ENCODE data around the gene ARID1B.
"Not testable (repeated sequence)": the region's sequence is repeated elsewhere in the genome, so short reads cannot be mapped to it uniquely, and the experiment has no call there.

Gene ARID1B

DNA sequence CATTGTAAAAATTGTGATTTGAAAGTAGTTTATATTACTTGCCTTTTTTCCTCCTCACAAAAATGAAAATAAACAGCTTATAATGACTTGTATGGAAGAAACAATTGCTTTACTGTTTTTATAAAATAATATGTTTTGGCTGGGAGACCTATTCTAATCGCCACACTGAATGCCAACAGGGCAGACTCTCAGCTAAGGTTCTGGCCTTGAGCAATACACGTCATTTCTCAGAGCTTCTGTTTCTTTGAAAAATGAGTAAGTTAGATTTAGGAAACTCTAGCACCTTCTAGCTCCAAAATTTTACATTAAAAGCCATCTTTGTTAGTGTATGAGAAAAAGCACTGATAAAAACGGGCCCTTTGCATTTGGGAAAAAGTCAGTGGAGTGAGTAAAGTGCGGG lies 166.6 kb downstream of the ARID1B start:
- Histone ChIP-seq H3K36me3 (replicated peaks) (no peaks in the 10 kb centered on the region), H3K27me3 (replicated peaks) (no peaks in the 10 kb centered on the region), H3K27ac (no peak overlapping the region), H3K4me3 (ENCODE audit: low read depth, low read length) (no peak overlapping the region)
- TF ChIP-seq, protein P1, sequence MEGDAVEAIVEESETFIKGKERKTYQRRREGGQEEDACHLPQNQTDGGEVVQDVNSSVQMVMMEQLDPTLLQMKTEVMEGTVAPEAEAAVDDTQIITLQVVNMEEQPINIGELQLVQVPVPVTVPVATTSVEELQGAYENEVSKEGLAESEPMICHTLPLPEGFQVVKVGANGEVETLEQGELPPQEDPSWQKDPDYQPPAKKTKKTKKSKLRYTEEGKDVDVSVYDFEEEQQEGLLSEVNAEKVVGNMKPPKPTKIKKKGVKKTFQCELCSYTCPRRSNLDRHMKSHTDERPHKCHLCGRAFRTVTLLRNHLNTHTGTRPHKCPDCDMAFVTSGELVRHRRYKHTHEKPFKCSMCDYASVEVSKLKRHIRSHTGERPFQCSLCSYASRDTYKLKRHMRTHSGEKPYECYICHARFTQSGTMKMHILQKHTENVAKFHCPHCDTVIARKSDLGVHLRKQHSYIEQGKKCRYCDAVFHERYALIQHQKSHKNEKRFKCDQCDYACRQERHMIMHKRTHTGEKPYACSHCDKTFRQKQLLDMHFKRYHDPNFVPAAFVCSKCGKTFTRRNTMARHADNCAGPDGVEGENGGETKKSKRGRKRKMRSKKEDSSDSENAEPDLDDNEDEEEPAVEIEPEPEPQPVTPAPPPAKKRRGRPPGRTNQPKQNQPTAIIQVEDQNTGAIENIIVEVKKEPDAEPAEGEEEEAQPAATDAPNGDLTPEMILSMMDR (IDR thresholded peaks at IDR 0.05; ENCODE audit: low read depth, low read length, missing control alignments), result no peak
- no peak for DNase-seq
- in situ Hi-C loops (cut with HindIII; ENCODE audit: low pct_ligation_motif_present, low sequenced_read_pairs), result no loop called here

DNA sequence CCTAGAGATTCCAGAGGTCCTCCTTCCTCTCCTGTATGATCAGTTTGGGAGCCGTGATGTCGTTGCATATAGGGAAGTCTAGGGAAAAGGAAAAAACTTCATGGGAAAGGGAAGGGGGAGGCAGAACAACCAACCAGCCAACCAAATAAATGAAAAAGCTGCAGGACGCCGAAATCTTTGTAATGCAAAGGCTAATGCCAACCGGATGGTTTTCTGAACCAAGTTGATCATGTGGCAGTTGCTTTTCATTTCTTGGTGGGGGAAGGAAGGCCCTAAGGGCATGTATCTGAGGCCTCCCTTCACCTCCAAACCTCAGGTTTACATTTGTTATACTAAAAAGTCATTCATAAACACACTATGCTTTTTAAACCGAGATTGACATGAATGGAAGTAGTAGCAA lies 167.2 kb downstream of the ARID1B start:
- Histone ChIP-seq H3K4me3 (ENCODE audit: low read depth, low read length) (no peak overlapping the region), H3K27me3 (replicated peaks) (no peaks in the 10 kb centered on the region), H3K36me3 (replicated peaks) (no peaks in the 10 kb centered on the region), H3K27ac (no peak overlapping the region)
- TF ChIP-seq, protein P1 (IDR thresholded peaks at IDR 0.05; ENCODE audit: low read depth, low read length, missing control alignments), result no peak
- DNase-seq, result no peak
- in situ Hi-C loops (cut with HindIII; ENCODE audit: low pct_ligation_motif_present, low sequenced_read_pairs), result no loop called here

DNA sequence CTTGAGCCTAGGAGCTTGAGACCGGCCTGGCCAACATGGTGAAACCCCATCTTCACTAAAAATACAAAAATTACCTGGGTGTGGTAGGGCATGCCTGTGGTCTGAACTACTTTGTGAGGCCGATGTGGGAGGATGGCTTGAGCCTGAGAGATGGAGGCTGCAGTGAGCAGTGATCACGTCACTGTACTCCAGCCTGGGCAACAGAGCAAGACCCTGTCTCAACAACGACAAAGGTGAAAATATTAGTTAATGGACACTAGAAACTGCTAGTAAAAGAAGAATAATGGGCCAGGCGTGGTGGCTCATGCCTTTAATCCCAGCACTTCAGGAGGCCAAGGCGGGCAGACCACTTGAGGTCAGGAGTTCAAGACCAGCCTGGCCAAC lies 168.6 kb downstream of the ARID1B start:
- H3K4me3 ChIP-seq (ENCODE audit: low read depth, low read length); H3K27me3 ChIP-seq (replicated peaks); H3K36me3 ChIP-seq (replicated peaks); in situ Hi-C loops (cut with HindIII; ENCODE audit: low pct_ligation_motif_present, low sequenced_read_pairs); H3K27ac ChIP-seq; DNase-seq: not testable (repeated sequence)

DNA sequence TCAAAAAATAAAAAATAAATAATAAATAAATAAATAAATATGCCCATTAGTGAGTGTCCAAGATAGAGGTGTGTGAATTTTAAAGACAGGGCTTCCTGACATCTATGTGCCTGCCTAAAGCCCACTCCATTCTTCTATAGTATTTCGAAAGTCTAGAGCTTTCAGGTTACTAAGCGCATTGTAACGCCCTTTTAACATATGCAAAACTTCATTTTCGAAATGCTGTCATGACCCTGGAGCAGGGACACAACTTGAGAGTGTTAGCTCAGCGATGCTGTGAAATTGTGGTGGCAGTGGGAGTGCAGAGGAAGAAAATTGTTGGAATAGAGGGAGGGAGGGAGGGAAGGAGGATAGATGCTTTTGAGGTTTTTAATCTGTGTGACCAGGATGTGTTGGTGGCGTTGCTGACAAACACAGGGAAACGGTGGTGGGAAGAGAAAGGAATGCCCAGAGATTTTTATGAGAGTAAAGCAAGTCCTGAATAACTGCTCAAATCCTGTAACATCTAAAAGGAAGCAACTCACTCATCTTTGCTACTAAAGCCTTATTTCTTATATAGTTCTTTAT lies 169.3 kb downstream of the ARID1B start:
- no peaks in the 10 kb centered on the region for H3K27me3 ChIP-seq (replicated peaks)
- in situ Hi-C loops (cut with HindIII; ENCODE audit: low pct_ligation_motif_present, low sequenced_read_pairs), result no loop called here
- H3K36me3 ChIP-seq (replicated peaks), result no peaks in the 10 kb centered on the region
- no peak for DNase-seq
- TF ChIP-seq, protein P1 (IDR thresholded peaks at IDR 0.05; ENCODE audit: low read depth, low read length, missing control alignments), result no peak
- no peak overlapping the region for H3K27ac ChIP-seq
- H3K4me3 ChIP-seq (ENCODE audit: low read depth, low read length), result no peak overlapping the region

DNA sequence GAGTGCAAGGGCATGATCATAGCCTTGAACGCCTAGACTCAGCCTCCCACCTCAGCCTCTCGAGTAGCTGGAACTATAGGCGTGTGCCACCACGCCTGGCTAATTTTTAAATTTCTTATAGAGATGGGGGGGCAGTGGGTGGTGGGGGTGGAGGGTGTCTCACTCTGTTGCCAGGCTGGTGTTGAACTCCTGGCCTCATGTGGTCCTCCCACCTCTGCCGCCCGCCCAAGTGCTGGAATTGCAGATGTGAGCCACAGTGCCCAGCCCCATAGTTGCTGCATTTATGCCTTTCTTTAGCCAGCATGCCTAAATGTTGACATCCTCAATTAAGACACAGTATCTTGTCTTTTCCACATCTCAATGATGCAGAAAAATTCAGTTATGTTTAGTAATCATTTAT lies 171.1 kb downstream of the ARID1B start:
- no peaks in the 10 kb centered on the region for H3K27me3 ChIP-seq (replicated peaks)
- H3K27ac ChIP-seq, result no peak overlapping the region
- TF ChIP-seq, protein P1 (IDR thresholded peaks at IDR 0.05; ENCODE audit: low read depth, low read length, missing control alignments), result no peak
- DNase-seq, result no peak
- no peak overlapping the region for H3K4me3 ChIP-seq (ENCODE audit: low read depth, low read length)
- no peaks in the 10 kb centered on the region for H3K36me3 ChIP-seq (replicated peaks)
- in situ Hi-C loops (cut with HindIII; ENCODE audit: low pct_ligation_motif_present, low sequenced_read_pairs), result no loop called here

DNA sequence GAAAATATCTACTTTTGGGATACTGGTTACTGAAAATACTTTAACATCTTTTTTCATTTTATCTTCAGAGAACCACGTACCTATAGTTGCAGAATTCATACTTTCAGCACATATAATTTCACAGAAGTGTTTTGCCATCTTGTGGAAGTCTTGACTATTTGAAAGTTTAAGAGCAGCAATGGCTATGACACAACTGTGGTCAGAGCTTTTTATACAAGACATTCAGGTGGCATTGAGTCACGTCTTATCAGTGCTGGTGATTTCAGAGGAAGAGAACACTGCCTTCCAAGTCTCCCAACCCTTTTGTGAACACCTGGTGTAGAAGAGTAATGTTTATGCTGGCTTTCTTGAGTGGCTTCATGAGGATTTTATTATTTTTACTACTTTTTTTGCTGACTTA lies 171.6 kb downstream of the ARID1B start:
- DNase-seq, result peak; percentile 82
- in situ Hi-C loops (cut with HindIII; ENCODE audit: low pct_ligation_motif_present, low sequenced_read_pairs), result no loop called here
- peak overlapping the region; percentile 60 for H3K27ac ChIP-seq
- H3K36me3 ChIP-seq (replicated peaks), result no peaks in the 10 kb centered on the region
- no peaks in the 10 kb centered on the region for H3K27me3 ChIP-seq (replicated peaks)
- TF ChIP-seq, protein P1 (IDR thresholded peaks at IDR 0.05; ENCODE audit: low read depth, low read length, missing control alignments), result no peak
- H3K4me3 ChIP-seq (ENCODE audit: low read depth, low read length), result no peak overlapping the region
